Kidney (tissue), 14 donors: ENCODE results near the gene MAGOH. TPM values are rescaled to one million over a fixed set of nuclear protein-coding genes. Genes with fewer than 3 reads are reported as not detected.
A peak's percentile ranks its signal among the peaks of the same experiment; 100 is the strongest.

Experiments
- DNase-seq, 5 donors: peaks; one replicate each; pipeline ENCODE4 v3.0.0-alpha.2; 2013 to 2020
- FAIRE-seq: peaks from 2 replicates; lab custom pipeline; 2012; peaks lifted over from hg19 to GRCh38; lab: Jason Lieb, UNC
- H3K27ac ChIP-seq, 2 donors: one replicate each; pipeline ENCODE4 v1.7.0; 2013; ENCODE audit warnings: low read depth in 2 of 2, low read length in 2 of 2, inconsistent platforms in 1 of 2
- H3K27me3 ChIP-seq: one replicate; pipeline ENCODE4 v1.7.1; 2013; ENCODE audit warnings: low read length, inconsistent platforms; ENCODE audit not compliant: control insufficient read depth, insufficient read depth
- H3K36me3 ChIP-seq, 3 donors: one replicate each; pipeline versions ENCODE4 v1.7.0 to v1.7.1; 2013; ENCODE audit warnings: low read length in 3 of 3, control low read depth in 1 of 3, inconsistent platforms in 1 of 3; ENCODE audit not compliant: insufficient read depth in 3 of 3, control insufficient read depth in 2 of 3
- H3K4me1 ChIP-seq, 3 donors: one replicate each; pipeline versions ENCODE4 v1.7.0 to v1.7.1; 2013; ENCODE audit warnings: low read length in 3 of 3, inconsistent platforms in 1 of 3, low read depth in 1 of 3; ENCODE audit not compliant: control insufficient read depth in 2 of 3, insufficient read depth in 2 of 3
- H3K4me3 ChIP-seq, 3 donors: one replicate each; pipeline versions ENCODE4 v1.7.0 to v1.8.1; 2013; ENCODE audit warnings: low read length in 3 of 3, control low read depth in 1 of 3, inconsistent platforms in 1 of 3
- H3K9ac ChIP-seq, 3 donors: one replicate each; pipeline versions ENCODE4 v1.7.0 to v1.7.1; 2013; ENCODE audit warnings: low read length in 3 of 3, control low read depth in 1 of 3, inconsistent platforms in 1 of 3
- H3K9me3 ChIP-seq, 3 donors: one replicate each; pipeline versions ENCODE4 v1.7.0 to v1.7.1; 2013; ENCODE audit warnings: low read length in 3 of 3, control low read depth in 1 of 3, inconsistent platforms in 1 of 3; ENCODE audit not compliant: control insufficient read depth in 2 of 3, insufficient read depth in 1 of 3
- intact Hi-C: fragments of 100-400 bp; cut with DNase I; formaldehyde crosslinking; loops from one replicate; pipeline ENCODE4 v1.11.1; 2022
- polyA plus RNA-seq: library from polyadenylated mRNA; stranded (reverse); fragments of 350-450 nt; fragmentation: Illumina TruSeq; extraction: RNeasy Lipid Tissue Mini Kit (QIAGEN cat#74804); gene quantifications from one replicate; pipeline ENCODE4 v1.2.3, GENCODE V29; 2014; ENCODE audit warnings: low read depth, low replicate concordance; ENCODE audit not compliant: insufficient read depth
- total RNA-seq: library from RNA; stranded (reverse); fragmentation: NEBNext Ultra II Directional; extraction: Animal tissue kit (Norgen Biotek cat#: 25700); gene quantifications from one replicate; pipeline ENCODE4 v1.2.1, GENCODE V29; 2021
- TF ChIP-seq, protein P1 (sequence below): IDR thresholded peaks from 3 replicates; pipeline ENCODE4 v1.5.1; 2012; ENCODE audit warnings: mild to moderate bottlenecking, moderate library complexity, borderline replicate concordance; ENCODE audit not compliant: insufficient read depth; ENCODE audit errors: extremely low read depth
- donor health status: control.
- donor health status: control.
- donor health status: control.
- donor health status: control.
- donor health status: control.
- donor health status: DM: yes; HTN: yes; CAD: no.
- donor health status: Normal renal cell carcinoma (clear cell type).

MAGOH gene
- total and polyA plus RNA-seq, 2 donors from 2014 or later: 39.4 to 64.6 TPM

GRCh38 chr1:53190210-53190611 lies 48.1 kb downstream of the MAGOH start:
- no peak for DNase-seq
- TF ChIP-seq, protein P1, sequence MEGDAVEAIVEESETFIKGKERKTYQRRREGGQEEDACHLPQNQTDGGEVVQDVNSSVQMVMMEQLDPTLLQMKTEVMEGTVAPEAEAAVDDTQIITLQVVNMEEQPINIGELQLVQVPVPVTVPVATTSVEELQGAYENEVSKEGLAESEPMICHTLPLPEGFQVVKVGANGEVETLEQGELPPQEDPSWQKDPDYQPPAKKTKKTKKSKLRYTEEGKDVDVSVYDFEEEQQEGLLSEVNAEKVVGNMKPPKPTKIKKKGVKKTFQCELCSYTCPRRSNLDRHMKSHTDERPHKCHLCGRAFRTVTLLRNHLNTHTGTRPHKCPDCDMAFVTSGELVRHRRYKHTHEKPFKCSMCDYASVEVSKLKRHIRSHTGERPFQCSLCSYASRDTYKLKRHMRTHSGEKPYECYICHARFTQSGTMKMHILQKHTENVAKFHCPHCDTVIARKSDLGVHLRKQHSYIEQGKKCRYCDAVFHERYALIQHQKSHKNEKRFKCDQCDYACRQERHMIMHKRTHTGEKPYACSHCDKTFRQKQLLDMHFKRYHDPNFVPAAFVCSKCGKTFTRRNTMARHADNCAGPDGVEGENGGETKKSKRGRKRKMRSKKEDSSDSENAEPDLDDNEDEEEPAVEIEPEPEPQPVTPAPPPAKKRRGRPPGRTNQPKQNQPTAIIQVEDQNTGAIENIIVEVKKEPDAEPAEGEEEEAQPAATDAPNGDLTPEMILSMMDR: peak; percentile 6
- Histone ChIP-seq H3K4me1 (peaks cover 0 to 2% (median 0%) of the 10 kb centered on the region in 3 donors), H3K27ac (peak overlapping the region in 1 of 2 donors; percentile 23), H3K27me3 (no peaks in the 10 kb centered on the region), H3K4me3 (no peak overlapping the region), H3K9me3 (no peaks in the 10 kb centered on the region), H3K36me3 (no peaks in the 10 kb centered on the region), H3K9ac (no peak overlapping the region)
- intact Hi-C loops: no loop called here
- no peak for FAIRE-seq

- no peak for DNase-seq
- Histone ChIP-seq H3K4me3 (no peak overlapping the region), H3K9ac (no peak overlapping the region), H3K4me1 (peaks cover 0 to 2% (median 0%) of the 10 kb centered on the region in 3 donors), H3K9me3 (no peaks in the 10 kb centered on the region), H3K27me3 (no peaks in the 10 kb centered on the region), H3K27ac (no peak overlapping the region), H3K36me3 (no peaks in the 10 kb centered on the region)
- FAIRE-seq: no peak
- TF ChIP-seq, protein P1: no peak
- intact Hi-C loops: no loop called here
Observed at GRCh38 chr1:53189061-53189460, 49.3 kb downstream of the MAGOH start.

GRCh38 chr1:53188099-53188498 lies 50.2 kb downstream of the MAGOH start:
- no peak overlapping the region for H3K9ac ChIP-seq
- FAIRE-seq: no peak
- H3K4me1 ChIP-seq: peaks cover 0 to 2% (median 2%) of the 10 kb centered on the region in 3 donors
- intact Hi-C loops: no loop called here
- H3K4me3 ChIP-seq: no peak overlapping the region
- TF ChIP-seq, protein P1: no peak
- no peaks in the 10 kb centered on the region for H3K27me3 ChIP-seq
- H3K36me3 ChIP-seq: no peaks in the 10 kb centered on the region
- no peak overlapping the region for H3K27ac ChIP-seq
- no peaks in the 10 kb centered on the region for H3K9me3 ChIP-seq
- DNase-seq: no peak

GRCh38 chr1:53187401-53187800 lies 50.9 kb downstream of the MAGOH start:
- intact Hi-C loops: no loop called here
- TF ChIP-seq, protein P1: no peak
- FAIRE-seq (no peak), DNase-seq (no peak)
- Histone ChIP-seq H3K36me3 (no peaks in the 10 kb centered on the region), H3K27me3 (no peaks in the 10 kb centered on the region), H3K9ac (no peak overlapping the region), H3K9me3 (no peaks in the 10 kb centered on the region), H3K27ac (no peak overlapping the region), H3K4me1 (peaks cover 0 to 7% (median 4%) of the 10 kb centered on the region in 3 donors), H3K4me3 (no peak overlapping the region)
